NCI-H2196 (cell line): ENCODE data around the gene MYT1.

Source experiments
- DNase-seq: peaks from one replicate; lab custom pipeline; 2025; ENCODE audit not compliant: unreplicated experiment; lab: John Stamatoyannopoulos, UW

MYT1 gene

DNA sequence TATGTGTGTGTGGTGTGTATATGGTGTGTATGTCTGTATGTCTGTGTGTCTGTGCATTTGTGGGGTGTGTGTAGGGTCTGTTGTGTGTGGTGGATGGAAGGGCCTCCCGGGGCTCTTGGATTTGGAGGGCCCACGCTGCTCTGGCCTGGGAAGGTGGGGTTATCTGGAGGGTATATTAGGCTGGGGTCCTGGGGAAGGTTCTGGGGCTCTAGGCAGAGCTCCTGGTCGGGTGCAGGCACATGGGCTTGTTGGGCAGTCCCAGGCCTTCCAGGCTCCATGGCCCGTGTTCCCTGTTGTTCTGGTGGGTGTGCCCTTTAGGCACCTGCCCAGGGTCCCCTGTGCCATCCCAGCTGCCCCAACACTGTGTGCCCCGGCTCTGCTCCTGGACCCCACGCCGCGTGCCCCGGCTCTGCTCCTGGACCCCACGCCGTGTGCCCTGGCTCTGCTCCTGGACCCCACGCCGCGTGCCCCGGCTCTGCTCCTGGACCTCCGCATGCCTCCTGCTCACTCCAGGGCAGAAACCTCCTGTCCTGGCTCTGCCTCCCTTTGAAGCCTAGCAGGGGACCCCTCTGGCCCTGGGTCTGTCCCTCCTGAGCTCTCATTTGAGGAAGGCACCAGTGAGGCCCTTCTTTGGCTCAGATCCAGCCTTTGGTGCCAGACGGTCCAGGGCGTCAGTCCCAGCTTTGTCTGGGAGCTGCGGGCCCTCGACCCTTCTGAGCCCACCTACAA, 10.2 kb upstream of the MYT1 start:
- no peak for DNase-seq

DNA sequence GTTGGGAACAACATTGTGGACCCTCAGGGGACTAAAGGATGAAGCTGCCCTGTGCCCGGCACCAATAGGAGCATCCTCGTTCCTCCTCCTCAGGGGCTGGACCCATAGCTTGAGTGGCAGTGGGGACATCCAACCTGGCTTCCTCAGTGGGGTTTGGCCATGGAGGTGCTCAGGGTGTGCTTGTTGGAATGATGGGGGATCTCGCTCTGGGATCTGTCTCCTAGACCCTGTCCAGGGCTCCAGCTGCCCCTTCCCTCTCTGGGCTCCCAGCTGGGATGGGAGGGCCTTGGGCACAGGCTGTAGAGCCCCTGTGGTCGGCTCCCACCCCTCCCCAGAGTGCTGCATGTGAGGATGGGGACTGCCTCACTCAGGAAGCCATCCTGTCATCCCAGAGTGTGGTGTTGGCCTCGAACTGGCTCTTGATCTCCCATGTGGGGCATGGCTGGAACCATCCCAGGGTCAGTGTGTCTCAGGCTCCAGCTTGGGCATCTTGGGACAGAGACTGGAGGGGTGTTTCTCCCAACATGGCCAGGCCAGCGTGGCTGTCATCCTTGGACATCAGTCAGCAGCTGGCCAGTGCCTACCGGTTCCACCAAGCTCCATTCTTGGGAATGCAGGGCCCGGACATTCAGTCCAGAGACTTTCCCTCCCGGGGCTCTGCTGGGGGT, 9.5 kb upstream of the MYT1 start:
- DNase-seq = no peak

DNA sequence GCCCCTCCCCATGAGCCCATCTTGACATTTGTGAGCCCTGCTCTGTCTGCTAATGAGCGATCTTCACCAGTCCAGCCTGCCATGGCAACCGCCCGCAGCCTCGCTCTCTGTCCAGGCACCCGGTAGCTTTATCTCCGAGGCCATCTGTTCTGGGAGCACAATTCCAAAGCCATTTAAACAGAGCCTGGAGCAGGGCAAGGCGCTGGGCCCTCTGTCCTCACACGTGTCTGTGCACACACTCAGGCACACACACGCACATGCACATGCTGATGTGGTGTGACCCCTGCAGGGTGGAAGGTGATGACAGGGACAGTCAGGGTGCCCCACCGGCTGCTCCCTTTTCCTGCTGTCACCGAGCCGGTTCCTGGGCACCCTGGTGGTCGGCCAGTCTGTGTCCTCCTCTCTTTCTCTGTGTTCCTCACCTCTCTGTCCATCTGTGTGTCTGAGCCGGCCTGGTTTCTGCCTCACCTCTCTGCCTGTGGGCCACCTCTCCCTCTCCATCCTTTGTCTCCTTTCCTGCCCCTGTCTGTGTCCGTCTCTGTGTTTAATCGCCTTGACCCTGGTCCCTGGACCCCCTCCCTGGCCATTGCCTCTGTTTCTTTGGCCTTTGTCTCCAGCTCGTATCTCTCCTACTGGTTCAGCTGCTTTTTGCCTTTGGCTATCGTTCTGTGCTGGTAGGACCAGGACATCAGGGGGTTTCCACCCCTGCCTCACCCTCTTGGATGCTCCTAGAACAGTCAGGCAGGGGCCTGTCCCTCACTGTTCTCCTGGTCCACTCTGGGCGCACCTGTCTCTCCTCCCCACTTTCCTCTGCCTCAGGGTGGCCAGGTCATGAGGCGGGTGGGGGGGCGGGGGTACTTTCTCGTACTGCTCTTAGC, 8.8 kb upstream of the MYT1 start:
- DNase-seq = no peak

DNA sequence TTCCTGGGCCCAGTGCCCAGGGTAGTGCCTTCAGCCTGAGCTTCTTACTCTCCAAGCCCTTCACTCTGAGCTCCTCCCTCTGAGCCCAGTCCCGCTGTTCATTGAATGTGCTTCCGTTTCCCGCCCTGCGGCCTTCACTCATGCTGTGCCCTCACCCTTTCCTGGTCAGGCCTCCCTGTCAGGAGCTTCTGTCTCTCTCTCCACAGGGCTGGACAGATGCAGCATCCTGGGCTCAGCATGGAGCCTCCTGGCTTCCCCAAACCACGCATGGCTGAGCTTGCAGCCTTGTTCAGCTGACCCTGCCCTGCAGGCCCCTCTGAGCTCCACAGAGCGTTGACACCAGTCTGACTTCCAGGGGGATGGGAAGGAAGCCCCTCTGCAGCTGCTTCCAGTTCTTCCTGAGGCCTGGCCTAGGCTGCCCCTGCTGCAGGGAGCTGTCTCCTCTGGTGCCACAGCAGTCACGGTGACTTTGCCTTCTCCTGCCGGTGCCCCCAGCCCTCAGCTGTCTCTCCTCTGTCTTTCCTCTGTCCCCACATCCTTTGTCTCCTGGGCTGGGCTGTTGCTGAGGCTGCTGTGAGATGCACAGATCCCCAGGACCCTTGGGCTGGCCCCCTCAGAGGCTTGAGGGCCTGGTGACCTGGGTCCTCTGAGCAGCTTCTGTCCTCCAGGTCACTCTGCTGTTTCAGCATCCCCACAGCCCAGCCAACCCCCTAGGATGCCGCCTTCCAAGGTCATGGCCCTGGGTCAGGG, 7.9 kb upstream of the MYT1 start:
- peak; percentile 92 for DNase-seq

DNA sequence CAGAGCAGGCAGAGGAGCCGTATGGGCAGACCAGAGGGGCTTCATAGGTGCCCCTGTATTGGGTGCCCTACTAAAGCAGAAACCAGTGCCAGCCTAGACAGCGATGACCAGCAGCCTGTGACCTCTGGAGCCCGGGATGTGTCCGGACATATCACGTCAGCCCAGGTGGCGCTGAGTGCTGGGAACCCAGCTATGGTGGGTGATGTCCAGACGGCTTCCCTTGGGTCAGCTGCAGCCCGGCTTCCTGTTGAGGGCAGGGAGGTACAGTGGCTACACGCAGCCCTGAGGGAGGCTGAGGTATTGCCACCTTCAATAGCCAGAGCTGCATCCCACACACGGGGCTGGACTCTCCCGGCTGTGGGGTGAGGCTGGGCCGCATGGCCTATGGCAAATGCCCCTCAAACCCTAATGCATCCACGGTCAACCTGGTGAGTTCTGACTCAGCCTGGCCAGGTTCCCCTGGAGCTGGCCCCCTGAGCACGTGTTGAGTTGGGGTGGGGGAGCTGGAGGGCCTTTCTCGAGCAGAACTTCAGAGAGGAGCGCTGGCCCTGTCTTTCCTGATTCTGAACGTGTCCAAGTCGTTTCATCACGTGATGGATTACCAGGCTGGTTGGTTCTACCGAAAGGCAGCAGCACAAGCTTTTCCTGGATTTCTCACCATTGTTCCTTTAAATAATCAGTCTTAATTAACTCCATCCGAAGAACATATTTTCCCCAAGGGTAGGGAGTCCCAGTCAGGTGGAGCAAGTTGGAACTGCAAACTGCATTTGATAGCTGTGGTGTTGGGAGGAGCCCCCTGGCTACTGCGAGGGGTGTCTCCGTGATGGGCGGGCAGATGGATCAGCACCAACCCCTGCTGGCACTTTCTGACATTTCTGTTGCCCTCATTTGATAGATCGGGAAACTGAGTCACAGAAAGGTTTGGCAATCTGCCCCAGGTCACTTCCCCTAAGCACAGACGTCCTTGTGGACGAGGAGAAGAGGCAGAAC, 7.1 kb upstream of the MYT1 start:
- no peak for DNase-seq

DNA sequence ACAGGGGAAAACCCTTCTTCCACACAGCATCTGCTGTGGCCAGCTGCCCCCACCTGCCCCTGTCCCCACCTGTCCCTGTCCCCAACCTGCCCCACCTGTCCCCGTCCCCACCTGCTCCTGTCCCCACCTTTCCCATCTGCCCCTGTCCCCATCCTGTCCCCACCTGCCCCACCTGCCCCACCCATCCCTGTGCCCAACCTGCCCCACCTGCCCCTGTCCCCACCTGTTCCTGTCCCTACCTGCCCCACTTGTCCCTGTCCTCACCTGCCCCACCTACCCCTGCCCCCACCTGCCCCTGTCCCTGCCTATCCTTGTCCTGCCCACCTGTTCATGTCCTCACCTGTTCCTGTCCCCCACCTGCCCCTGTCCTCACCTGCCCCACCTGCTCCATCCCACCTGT, 6.4 kb upstream of the MYT1 start:
- DNase-seq = no peak

DNA sequence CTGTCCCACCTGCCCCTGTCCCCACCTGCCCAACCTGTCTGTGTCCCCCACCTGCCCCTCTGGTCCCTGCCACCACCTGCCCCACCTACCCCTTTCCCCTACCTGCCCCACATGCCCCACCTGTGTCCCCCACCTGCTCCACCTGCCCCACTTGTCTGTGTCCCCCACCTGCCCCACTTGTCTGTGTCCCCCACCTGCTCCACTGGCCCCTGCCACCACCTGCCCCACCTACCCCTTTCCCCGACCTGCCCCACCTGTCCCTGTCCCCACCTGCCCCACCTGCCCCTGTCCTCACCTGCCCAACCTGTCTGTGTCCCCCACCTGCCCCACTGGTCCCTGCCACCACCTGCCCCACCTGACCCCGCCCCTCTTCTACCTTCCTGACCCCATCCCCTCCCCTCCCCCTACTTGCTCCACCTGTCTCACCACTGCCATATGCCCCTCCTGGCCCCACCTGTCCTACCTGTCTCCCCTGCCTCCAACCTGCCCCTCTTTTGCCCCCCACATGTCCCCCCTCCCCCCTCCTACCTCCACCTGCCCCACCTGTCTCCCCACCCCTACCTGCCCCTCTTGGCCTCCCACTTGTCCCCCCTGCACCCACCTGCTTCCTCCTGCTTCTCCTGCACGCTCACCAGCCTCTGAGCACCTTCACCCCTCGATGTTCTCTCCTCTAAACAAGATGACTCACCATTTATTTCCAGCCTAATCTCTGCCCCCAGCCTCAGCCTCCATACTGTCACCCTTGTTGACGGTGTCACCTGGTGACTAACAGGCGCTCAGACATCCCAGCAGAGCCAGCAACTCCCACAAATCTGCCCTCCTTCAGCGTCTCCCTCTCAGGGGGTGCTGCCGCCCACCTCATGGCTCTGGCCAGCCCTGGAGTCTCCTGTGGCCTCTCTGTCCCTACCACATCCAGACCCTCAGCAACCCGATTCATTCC, 5.6 kb upstream of the MYT1 start:
- no peak for DNase-seq

DNA sequence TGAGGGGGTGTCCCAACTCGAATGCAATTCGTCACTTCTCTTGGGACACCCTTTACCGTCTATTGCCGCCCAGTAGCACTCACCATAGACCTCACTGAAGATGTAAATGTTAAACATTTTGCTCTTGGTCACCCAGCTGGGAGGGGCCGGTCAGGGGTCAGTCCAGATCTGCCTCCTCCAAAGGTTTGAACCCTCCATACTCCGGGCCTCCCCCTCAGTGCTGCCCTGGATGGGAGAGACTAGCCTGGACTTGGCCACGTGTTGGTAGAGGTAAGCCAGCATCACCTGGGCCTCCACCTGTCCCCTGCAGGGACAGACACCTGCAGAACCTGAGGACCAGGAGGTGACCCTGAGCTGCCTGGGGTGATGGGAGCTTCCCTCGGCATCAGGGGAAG, 5.0 kb upstream of the MYT1 start:
- DNase-seq = no peak

DNA sequence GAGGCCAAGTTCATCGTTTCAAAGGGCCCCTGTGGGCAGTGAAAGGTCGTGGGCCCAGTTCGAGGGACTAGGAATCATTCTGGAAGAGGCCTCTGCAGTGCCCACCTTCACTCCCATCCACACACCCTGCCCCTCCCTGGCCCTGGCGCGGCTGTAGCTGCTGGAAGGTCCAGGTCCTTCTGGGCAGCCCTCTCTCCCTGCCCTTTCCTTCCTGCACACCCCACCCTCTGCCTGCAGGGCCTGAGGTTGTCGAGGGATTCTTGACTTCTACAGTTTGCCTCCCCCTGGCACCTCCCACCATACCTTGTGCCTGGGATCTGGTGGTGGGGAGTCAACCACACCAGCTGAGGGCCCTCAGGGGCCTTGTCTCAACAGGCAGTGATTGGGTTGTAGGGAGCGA, 4.5 kb upstream of the MYT1 start:
- DNase-seq = no peak

DNA sequence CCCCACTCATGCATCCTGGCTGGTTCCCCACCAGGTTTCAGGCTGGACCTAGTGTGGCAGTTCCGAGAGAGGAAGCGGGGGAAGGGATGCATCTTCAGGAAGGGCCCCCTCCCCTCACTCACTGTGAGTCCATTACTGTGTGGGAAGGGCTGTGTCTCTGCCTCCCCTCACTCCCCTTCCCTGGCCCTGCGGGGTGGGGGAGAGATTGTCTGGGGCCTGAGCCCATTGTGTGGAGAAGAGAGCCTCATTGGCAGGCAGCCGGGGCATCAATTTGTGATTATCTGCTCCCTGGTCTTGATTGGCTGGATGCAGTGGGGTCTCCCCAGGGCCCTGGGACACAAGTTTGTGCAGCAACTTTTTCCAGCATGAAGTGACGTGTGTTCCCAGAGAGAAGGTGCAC, 4.1 kb upstream of the MYT1 start:
- no peak for DNase-seq

DNA sequence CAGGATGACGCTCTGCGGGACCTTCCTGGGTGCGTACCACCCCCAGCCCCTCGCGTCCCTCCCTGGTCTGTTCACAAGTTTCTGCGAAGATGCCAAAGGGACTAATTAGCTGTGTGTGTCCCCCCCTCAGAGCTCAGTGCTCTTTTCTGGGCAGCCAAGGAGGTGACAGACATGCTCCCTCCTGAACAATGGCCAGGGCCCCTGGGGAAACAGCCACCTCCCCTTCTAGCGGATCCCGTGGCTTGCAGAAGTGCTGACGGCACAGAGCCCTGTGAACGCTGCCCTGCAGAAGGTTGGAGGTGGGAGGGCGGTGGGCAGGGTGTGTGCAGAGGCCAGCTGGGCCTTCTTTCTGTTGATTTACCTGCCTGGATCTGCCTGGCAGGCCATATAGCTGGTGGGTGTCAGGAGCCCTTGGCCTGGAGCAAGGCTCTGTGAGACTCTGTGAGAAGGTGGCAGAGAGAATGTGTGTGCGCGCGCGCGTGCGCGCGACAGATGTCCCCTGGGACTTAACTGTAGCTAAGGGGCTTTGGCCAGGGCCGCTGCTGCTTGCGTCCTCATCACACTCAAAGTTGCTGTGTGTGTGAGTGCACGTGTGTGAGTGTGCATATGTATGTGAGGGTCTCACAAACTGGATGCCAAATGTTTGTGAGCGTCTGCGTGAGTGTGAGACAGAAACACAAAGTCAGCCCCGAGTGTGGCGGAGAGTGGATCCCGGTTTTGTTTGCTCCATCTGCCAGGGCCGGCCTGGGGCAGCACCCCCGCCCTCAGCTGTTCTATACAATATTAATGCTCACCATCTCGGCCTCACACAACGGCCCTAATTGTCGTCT, 3.5 kb upstream of the MYT1 start:
- no peak for DNase-seq

DNA sequence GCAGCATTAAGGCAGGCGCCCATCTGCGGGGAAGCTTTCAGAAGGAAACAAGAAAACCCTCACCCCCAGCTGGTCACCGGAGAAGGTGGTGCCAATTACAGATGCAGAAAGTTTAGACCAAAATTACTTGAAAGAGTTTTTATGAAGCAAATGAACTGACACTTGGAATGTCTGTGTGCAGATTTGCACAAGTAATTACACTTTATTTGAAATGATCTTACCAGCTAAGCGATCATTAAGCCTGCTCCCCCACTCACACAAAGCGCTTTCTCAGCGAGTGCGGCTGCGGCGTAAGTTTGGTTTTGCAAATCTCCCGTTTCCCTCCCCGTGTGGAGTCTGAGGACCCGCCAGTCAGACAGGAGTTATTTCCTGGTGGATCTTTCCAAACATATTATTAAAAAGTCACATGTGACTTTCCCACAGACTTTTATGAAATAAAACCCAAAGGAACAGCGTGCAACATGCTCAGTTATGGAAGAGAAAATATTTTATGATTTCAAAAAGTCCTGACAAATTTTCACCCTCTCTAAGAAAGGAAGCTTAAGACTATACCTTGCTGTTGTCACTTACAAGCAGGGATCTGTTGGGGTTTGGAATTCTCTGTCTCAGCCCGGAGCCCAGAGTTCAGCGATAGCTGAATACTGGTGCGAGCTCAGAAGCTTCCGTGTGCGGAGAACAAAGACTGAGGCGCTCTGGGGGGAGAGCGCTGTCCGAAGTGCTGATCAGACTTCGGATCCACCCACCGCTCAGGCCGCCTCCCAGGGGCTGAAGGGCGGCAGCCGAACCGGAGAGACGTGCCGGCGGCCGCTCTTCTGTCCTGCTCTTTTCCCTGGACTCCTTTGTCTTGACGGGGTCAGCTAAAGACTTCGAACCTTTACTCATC, 2.7 kb upstream of the MYT1 start:
- DNase-seq = no peak

DNA sequence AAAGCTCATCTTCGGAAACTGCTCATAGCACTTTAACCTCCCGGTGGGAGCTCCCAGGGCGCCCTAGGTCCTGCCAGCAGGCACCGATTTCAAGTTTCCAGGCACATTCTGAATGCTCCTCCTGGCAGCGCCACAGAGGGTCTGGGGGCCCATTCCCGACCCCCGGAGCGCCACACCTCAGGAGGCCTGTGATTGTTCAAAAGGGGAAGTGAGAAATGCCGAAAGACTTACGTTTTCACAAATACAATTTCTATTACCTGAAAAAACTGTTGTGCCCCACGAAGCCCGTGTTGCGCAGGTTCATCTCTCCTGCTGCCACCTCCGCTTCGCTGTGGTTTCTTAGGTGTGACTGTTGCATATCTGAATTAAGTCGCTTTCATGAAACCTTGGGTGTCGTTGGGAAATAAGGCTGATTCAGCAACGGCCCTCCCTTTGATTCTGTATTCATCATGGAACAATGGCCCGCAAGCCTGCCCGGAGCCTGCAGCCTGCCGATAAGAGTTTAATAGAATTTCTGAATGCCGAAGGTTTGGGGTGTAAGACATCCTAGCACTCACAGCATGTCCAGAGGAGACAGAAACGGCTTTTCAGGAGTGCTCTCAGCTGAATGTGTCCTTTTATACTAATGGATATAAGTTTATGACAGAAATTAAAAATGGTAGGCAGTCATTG, 1.9 kb upstream of the MYT1 start:
- DNase-seq = no peak

DNA sequence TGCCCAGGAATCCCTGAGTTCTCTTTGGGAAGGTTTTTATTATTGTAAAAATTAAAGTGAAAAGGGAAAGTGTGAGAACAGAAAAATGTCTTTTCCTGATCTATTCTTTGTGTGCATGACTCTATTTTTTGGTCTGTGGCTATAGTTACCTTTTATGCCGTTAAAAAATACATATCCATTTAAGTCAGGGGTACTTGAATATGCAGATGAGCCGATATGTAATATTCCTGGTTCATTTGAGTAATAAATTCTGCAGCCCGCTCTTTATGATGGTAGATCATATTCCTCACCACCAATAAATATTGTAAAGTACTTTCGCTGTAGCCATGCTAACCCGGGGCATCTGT, 503 bp upstream of the MYT1 start:
- no peak for DNase-seq

DNA sequence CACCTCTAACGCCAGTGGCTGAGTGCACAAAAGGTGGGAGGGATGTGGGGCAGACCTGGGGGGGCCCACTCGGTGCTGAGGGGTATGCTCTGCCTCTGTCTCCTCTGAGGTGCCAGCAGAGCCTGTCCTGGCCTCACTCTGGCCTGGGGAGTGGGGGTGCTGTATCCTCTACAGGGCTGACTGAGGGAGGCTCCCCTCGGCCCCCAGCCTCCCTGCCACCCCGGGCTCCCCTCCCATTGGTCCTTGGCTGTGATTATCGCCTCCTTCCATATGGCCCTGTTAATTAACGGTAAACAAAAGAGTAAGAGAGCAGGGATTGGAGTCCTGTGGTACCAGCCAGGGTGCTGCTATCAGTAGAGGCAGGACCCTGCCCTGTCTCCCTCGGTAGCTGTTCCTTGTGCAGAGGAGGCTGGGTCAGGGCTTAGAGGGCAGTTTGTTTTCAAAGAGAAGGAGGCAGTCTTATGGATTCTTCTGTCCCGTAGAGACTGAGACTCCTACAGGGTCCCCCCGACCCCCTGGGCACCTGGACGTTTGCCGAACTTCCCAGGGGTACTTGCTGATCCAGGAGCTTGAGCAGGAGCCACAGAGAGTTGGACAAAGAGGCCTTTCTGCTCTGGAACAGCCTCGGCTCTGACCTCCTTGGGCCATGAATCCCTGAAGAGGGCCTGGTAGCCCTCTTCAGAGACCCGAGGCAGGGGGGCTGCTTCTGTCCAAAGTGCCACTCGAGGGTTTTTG, 1.8 kb downstream of the MYT1 start:
- DNase-seq = no peak
